IPS-18a (cell line): ENCODE measurements around the gene AKAP5.
A peak's percentile ranks its signal among the peaks of the same experiment; 100 is the strongest.

Source experiments
- H3K27ac ChIP-seq: one replicate; pipeline ENCODE4 v1.5.1; 2013; ENCODE audit warnings: low read length
- H3K27me3 ChIP-seq: one replicate; pipeline ENCODE4 v1.6.1; 2013; ENCODE audit warnings: mild to moderate bottlenecking, low read length; ENCODE audit not compliant: control insufficient read depth, insufficient read depth
- H3K36me3 ChIP-seq: one replicate; pipeline ENCODE4 v1.6.1; 2013; ENCODE audit warnings: low read depth, low read length; ENCODE audit not compliant: control insufficient read depth
- H3K4me1 ChIP-seq: one replicate; pipeline ENCODE4 v1.6.1; 2013; ENCODE audit warnings: low read depth, low read length; ENCODE audit not compliant: control insufficient read depth
- H3K4me3 ChIP-seq: one replicate; pipeline ENCODE4 v1.5.1; 2013; ENCODE audit warnings: low read length
- H3K9ac ChIP-seq: one replicate; pipeline ENCODE4 v1.6.1; 2013; ENCODE audit warnings: mild to moderate bottlenecking, low read length, moderate library complexity
- H3K9me3 ChIP-seq: one replicate; pipeline ENCODE4 v1.6.1; 2013; ENCODE audit warnings: low read depth, low read length; ENCODE audit not compliant: control insufficient read depth

AKAP5 gene, protein sequence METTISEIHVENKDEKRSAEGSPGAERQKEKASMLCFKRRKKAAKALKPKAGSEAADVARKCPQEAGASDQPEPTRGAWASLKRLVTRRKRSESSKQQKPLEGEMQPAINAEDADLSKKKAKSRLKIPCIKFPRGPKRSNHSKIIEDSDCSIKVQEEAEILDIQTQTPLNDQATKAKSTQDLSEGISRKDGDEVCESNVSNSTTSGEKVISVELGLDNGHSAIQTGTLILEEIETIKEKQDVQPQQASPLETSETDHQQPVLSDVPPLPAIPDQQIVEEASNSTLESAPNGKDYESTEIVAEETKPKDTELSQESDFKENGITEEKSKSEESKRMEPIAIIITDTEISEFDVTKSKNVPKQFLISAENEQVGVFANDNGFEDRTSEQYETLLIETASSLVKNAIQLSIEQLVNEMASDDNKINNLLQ

GRCh38 chr14:64465191-64465822 is at the start of gene AKAP5:
AKAP5 (plus strand) TSS chr14:64465499; CDS start chr14:64468395, 2,896 bp downstream.
- Histone ChIP-seq H3K9ac (peak within 1 kb of the TSS; percentile 55), H3K36me3 (no peaks in the 10 kb centered on the region), H3K27me3 (peaks cover 17% of the 10 kb centered on the region), H3K27ac (no peak within 1 kb of the TSS), H3K4me3 (peak within 1 kb of the TSS; percentile 77), H3K4me1 (peaks cover 13% of the 10 kb centered on the region), H3K9me3 (no peaks in the 10 kb centered on the region)

DNA sequence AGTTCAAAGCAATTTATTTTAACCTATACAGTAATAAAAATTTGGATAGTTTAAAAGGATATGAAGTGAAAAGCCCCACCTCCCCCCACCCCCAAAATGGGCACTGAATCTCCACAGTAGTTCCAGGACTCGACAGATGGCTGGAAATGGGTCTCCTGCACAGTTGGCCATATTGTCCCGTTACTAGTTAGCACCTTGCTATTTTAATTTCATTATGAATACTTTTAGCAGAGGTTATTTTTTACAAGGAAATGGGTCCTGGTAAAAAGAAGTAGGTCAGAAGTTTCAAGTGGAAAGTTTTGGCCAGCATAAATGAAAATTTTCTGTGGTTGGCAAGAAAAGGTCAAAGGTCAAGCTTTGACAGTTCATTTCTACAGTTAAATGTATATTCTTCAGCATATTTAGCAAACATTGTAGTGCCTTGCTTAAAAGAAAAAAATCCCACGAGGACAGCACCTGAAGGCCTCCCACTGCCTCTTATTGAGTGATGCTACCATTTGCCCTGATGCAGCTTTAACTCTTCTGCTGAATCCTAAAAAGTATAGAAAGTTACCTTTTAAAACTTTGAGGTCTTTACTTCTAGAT is 48.9 kb upstream of the AKAP5 start:
- no peak overlapping the region for H3K27ac ChIP-seq
- H3K27me3 ChIP-seq = no peaks in the 10 kb centered on the region
- H3K9me3 ChIP-seq = no peaks in the 10 kb centered on the region
- H3K36me3 ChIP-seq = peaks cover 81% of the 10 kb centered on the region
- no peak overlapping the region for H3K9ac ChIP-seq
- no peaks in the 10 kb centered on the region for H3K4me1 ChIP-seq
- H3K4me3 ChIP-seq = no peak overlapping the region

GRCh38 chr14:64417055-64417770 is 48.1 kb upstream of the AKAP5 start:
- Histone ChIP-seq H3K9ac (no peak overlapping the region), H3K9me3 (no peaks in the 10 kb centered on the region), H3K4me1 (no peaks in the 10 kb centered on the region), H3K36me3 (peaks cover 79% of the 10 kb centered on the region), H3K27ac (no peak overlapping the region), H3K4me3 (no peak overlapping the region), H3K27me3 (no peaks in the 10 kb centered on the region)

DNA sequence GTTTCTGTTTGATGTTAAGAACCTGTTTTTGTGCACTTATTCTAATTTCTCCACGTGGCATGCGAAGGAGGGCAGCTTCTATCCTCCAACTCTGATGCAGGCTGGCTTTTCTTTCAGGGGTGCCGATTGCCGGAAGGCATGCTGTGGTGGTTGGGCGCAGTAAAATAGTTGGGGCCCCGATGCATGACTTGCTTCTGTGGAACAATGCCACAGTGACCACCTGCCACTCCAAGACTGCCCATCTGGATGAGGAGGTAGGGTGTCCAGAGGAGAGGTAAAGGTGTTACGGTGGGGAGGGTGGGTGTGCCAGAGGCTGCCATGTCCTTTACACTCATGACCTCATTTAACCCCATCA is 47.6 kb upstream of the AKAP5 start:
- Histone ChIP-seq H3K27ac (no peak overlapping the region), H3K9ac (no peak overlapping the region), H3K4me3 (no peak overlapping the region), H3K9me3 (no peaks in the 10 kb centered on the region), H3K4me1 (no peaks in the 10 kb centered on the region), H3K36me3 (peaks cover 82% of the 10 kb centered on the region), H3K27me3 (no peaks in the 10 kb centered on the region)

DNA sequence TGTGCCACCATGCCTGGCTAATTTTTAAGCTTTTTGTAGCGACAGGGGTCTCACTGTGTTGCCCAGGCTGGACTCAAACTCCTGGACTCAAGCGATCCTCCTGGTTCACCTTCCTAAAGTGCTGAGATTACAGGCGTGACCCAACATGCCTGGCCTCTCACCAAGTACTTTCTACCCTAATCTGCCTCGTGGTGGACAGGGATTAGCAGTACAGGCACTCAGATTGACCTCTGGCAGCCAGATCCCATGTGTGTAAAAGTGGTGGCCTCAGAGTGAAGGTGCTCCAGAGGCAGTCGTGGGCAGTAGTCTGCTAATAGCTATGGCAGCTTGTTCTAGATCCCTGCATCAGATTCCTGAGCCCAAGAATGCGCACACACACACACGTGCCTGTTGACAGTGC is 46.3 kb upstream of the AKAP5 start:
- Histone ChIP-seq H3K4me3 (no peak overlapping the region), H3K27me3 (no peaks in the 10 kb centered on the region), H3K9ac (no peak overlapping the region), H3K27ac (no peak overlapping the region), H3K36me3 (peaks cover 76% of the 10 kb centered on the region), H3K4me1 (no peaks in the 10 kb centered on the region), H3K9me3 (no peaks in the 10 kb centered on the region)

DNA sequence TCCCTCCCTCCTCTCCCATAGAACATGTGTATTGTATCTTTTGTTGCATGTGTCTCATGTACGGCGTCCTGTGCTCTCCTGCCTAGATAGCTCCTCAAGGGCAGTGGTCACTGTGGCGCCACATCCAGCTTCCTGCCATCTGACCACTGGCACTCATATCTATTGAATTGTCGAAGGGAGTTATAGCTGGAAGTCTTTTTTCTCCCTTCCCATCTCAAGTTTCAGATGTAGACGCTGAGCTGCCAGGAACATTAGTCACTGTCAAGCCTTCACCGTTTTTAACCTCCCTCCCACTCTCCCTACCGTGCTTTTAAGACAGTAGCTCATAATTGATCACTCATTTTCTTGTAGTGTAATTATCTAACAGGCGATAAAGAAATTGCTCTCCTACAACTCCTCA is 44.1 kb upstream of the AKAP5 start:
- Histone ChIP-seq H3K27me3 (no peaks in the 10 kb centered on the region), H3K4me3 (no peak overlapping the region), H3K9me3 (no peaks in the 10 kb centered on the region), H3K36me3 (peaks cover 81% of the 10 kb centered on the region), H3K27ac (no peak overlapping the region), H3K9ac (no peak overlapping the region), H3K4me1 (no peaks in the 10 kb centered on the region)

DNA sequence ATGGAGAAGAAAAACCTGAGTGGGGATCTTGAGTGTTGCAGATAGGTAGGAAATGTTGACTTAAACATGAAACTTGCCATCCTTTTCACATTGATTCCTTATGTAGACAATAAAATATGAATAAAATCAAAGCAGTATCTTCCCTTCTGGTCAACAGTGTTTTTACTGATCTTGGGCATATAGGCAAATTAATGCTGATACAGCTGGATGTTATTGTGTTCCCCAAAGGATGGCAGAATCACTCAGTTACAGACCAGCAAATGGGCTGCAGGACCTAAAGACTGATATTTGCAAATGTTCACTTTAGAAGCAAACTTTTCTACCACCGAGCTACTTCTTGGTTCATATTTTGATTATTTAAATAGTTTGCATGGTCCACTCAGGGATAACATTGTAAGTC is 43.3 kb upstream of the AKAP5 start:
- Histone ChIP-seq H3K9ac (no peak overlapping the region), H3K36me3 (peaks cover 81% of the 10 kb centered on the region), H3K27ac (no peak overlapping the region), H3K9me3 (no peaks in the 10 kb centered on the region), H3K27me3 (no peaks in the 10 kb centered on the region), H3K4me3 (no peak overlapping the region), H3K4me1 (no peaks in the 10 kb centered on the region)

GRCh38 chr14:64422756-64423155 is 42.5 kb upstream of the AKAP5 start:
- no peaks in the 10 kb centered on the region for H3K27me3 ChIP-seq
- no peak overlapping the region for H3K4me3 ChIP-seq
- no peaks in the 10 kb centered on the region for H3K4me1 ChIP-seq
- H3K9me3 ChIP-seq = no peaks in the 10 kb centered on the region
- no peak overlapping the region for H3K27ac ChIP-seq
- H3K9ac ChIP-seq = no peak overlapping the region
- H3K36me3 ChIP-seq = peaks cover 81% of the 10 kb centered on the region

GRCh38 chr14:64423987-64424386 is 41.3 kb upstream of the AKAP5 start:
- Histone ChIP-seq H3K4me3 (no peak overlapping the region), H3K9me3 (no peaks in the 10 kb centered on the region), H3K36me3 (peaks cover 83% of the 10 kb centered on the region), H3K9ac (no peak overlapping the region), H3K27ac (no peak overlapping the region), H3K4me1 (no peaks in the 10 kb centered on the region), H3K27me3 (no peaks in the 10 kb centered on the region)

- Histone ChIP-seq H3K36me3 (peaks cover 88% of the 10 kb centered on the region), H3K27ac (no peak overlapping the region), H3K4me3 (no peak overlapping the region), H3K4me1 (no peaks in the 10 kb centered on the region), H3K9me3 (no peaks in the 10 kb centered on the region), H3K27me3 (no peaks in the 10 kb centered on the region), H3K9ac (no peak overlapping the region)
These were observed 30.8 kb upstream of the AKAP5 start for GRCh38 chr14:64434528-64434927.

DNA sequence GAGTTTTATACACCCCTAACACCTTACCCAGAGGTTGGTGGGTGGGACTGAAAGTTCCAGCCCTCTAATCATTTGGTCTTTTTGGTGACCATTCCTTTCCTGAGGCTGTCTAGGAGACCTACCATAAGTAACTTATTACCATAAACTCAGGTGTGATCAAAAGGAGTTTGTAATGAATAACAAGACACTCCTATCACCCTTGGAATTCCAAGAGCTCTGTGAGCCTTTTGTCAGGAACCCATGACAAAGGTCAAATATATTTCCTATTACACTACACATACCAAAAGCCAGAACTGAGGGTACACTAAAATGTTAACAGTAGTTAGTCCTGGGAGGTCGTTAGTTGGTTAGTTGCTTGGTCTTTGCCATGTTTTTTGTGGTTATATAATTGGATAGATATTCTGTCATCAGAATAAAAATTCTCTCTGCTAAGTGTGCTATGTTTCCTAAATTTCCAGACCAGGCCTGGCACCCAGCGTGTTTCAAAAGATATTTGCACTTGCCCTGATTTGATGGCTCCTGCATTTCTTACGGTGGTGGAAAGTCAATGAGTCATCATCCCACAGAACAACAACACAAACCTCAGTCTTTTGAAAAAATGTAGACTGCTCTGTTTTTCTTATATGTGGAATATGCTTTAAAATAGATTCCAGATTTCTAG is 27.0 kb upstream of the AKAP5 start:
- no peaks in the 10 kb centered on the region for H3K27me3 ChIP-seq
- H3K4me1 ChIP-seq = no peaks in the 10 kb centered on the region
- peaks cover 95% of the 10 kb centered on the region for H3K36me3 ChIP-seq
- H3K27ac ChIP-seq = no peak overlapping the region
- no peak overlapping the region for H3K4me3 ChIP-seq
- no peak overlapping the region for H3K9ac ChIP-seq
- H3K9me3 ChIP-seq = no peaks in the 10 kb centered on the region
